Neural progenitor cell (in vitro differentiated cells): ENCODE results near the gene ZNF140. TPM values are rescaled to one million over a fixed set of nuclear protein-coding genes. Genes with fewer than 3 reads are reported as not detected.

Experiments used
- DNase-seq: peaks from one replicate; pipeline ENCODE4 v3.0.0-alpha.2; 2016; ENCODE audit warnings: low spot score
- H2AFZ ChIP-seq: fragments of 200-600 bp; sonication (generic); replicated peaks from 2 replicates; pipeline ENCODE4 v1.6.1; 2016; ENCODE audit warnings: antibody characterized with exemption
- H3F3A ChIP-seq: fragments of 200-600 bp; sonication (generic); 2 replicates; pipeline ENCODE4 v1.6.1; 2016; ENCODE audit warnings: antibody characterized with exemption, low read depth
- H3K27ac ChIP-seq: fragments of 200-600 bp; sonication (generic); 2 replicates; pipeline ENCODE4 v1.5.1; 2016; ENCODE audit warnings: mild to moderate bottlenecking
- H3K27me3 ChIP-seq: fragments of 200-600 bp; sonication (generic); 2 replicates; pipeline ENCODE4 v1.6.1; 2016; ENCODE audit warnings: mild to moderate bottlenecking, moderate library complexity
- H3K36me3 ChIP-seq: fragments of 200-600 bp; sonication (generic); 2 replicates; pipeline ENCODE4 v1.5.1; 2016
- H3K4me1 ChIP-seq: fragments of 200-600 bp; sonication (generic); 2 replicates; pipeline ENCODE4 v1.6.1; 2016; ENCODE audit warnings: mixed run types
- H3K4me2 ChIP-seq: fragments of 200-600 bp; sonication (generic); 2 replicates; pipeline ENCODE4 v1.6.1; 2016
- H3K4me3 ChIP-seq: fragments of 200-600 bp; sonication (generic); 2 replicates; pipeline ENCODE4 v1.5.1; 2016
- H3K79me2 ChIP-seq: fragments of 200-600 bp; sonication (generic); 2 replicates; pipeline ENCODE4 v1.6.1; 2016; ENCODE audit warnings: low read depth
- H3K9ac ChIP-seq: fragments of 200-600 bp; sonication (generic); 2 replicates; pipeline ENCODE4 v1.6.1; 2016
- H3K9me3 ChIP-seq: fragments of 200-600 bp; sonication (generic); 2 replicates; pipeline ENCODE4 v1.5.1; 2016; ENCODE audit warnings: low read depth
- H4K20me1 ChIP-seq: fragments of 200-600 bp; sonication (generic); 2 replicates; pipeline ENCODE4 v1.6.1; 2016; ENCODE audit warnings: low read depth
- H3K27ac Mint-ChIP-seq: 3 replicates; pipeline ENCODE4 v1.8.0; 2021; ENCODE audit warnings: mixed read lengths
- H3K27me3 Mint-ChIP-seq: 2 replicates; pipeline ENCODE4 v1.8.0; 2022; ENCODE audit warnings: low read depth, mild to moderate bottlenecking, inconsistent platforms, moderate library complexity, mixed read lengths; ENCODE audit not compliant: insufficient read depth
- H3K36me3 Mint-ChIP-seq: 3 replicates; pipeline ENCODE4 v1.8.0; 2021; ENCODE audit warnings: mixed read lengths
- H3K4me1 Mint-ChIP-seq: 3 replicates; pipeline ENCODE4 v1.8.0; 2021; ENCODE audit warnings: mixed read lengths
- H3K4me3 Mint-ChIP-seq: 3 replicates; pipeline ENCODE4 v1.8.0; 2021; ENCODE audit warnings: mild to moderate bottlenecking, moderate library complexity, mixed read lengths
- H3K9me3 Mint-ChIP-seq: 3 replicates; pipeline ENCODE4 v1.8.0; 2020; ENCODE audit warnings: mixed read lengths
- EZH2 ChIP-seq: fragments of 200-600 bp; sonication (generic); IDR thresholded peaks from 2 replicates; pipeline ENCODE4 v1.6.1; 2017; ENCODE audit warnings: antibody characterized with exemption, mild to moderate bottlenecking, moderate library complexity
- EZH2phosphoT487 ChIP-seq: fragments of 200-600 bp; sonication (generic); IDR thresholded peaks from 2 replicates; pipeline ENCODE4 v1.6.1; 2017; ENCODE audit warnings: antibody characterized with exemption
- total RNA-seq: library from RNA; depleted of rRNA; stranded (reverse); fragments of >200 nt; gene quantifications from 2 replicates; pipeline ENCODE4 v1.2.3, GENCODE V29; 2015; ENCODE audit warnings: low replicate concordance
- TF ChIP-seq, protein P1 (sequence below): fragments of 200-600 bp; sonication (generic); IDR thresholded peaks from 2 replicates; pipeline ENCODE4 v1.5.1; 2017; ENCODE audit warnings: antibody characterized with exemption, mild to moderate bottlenecking

The ZNF140 gene
- total RNA-seq, 1 donor from 2014 or later: 35.3 TPM

DNA sequence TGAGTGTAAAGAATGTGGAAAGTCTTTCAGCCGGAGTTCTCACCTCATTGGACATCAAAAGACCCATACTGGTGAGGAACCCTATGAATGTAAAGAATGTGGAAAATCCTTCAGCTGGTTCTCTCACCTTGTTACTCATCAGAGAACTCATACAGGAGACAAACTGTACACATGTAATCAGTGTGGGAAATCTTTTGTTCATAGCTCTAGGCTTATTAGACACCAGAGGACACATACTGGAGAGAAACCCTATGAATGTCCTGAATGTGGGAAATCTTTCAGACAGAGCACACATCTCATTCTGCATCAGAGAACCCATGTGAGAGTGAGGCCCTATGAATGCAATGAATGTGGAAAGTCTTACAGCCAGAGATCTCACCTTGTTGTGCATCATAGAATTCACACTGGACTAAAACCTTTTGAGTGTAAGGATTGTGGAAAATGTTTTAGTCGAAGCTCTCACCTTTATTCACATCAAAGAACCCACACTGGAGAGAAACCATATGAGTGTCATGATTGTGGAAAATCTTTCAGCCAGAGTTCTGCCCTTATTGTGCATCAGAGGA is 75.5 kb downstream of the ZNF140 start:
- peaks cover 84% of the 10 kb centered on the region for H3K9me3 Mint-ChIP-seq
- H3K27me3 ChIP-seq: no peaks in the 10 kb centered on the region

More for the DNA sequence above, 75.5 kb downstream of the ZNF140 start:
- H3K4me3 ChIP-seq: peak overlapping the region; percentile 10
- TF ChIP-seq EZH2: no peak
- TF ChIP-seq EZH2phosphoT487: no peak
- TF ChIP-seq, protein P1, sequence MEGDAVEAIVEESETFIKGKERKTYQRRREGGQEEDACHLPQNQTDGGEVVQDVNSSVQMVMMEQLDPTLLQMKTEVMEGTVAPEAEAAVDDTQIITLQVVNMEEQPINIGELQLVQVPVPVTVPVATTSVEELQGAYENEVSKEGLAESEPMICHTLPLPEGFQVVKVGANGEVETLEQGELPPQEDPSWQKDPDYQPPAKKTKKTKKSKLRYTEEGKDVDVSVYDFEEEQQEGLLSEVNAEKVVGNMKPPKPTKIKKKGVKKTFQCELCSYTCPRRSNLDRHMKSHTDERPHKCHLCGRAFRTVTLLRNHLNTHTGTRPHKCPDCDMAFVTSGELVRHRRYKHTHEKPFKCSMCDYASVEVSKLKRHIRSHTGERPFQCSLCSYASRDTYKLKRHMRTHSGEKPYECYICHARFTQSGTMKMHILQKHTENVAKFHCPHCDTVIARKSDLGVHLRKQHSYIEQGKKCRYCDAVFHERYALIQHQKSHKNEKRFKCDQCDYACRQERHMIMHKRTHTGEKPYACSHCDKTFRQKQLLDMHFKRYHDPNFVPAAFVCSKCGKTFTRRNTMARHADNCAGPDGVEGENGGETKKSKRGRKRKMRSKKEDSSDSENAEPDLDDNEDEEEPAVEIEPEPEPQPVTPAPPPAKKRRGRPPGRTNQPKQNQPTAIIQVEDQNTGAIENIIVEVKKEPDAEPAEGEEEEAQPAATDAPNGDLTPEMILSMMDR: no peak
- no peaks in the 10 kb centered on the region for H3K79me2 ChIP-seq
- H2AFZ ChIP-seq: no peak overlapping the region
- Mint-ChIP-seq H3K27me3 (peaks cover 2% of the 10 kb centered on the region), H3K27ac (no peak overlapping the region), H3K4me3 (no peak overlapping the region), H3K4me1 (no peaks in the 10 kb centered on the region), H3K36me3 (peaks cover 79% of the 10 kb centered on the region)
- H3K27ac ChIP-seq: no peak overlapping the region
- H4K20me1 ChIP-seq: no peaks in the 10 kb centered on the region
- no peak for DNase-seq
- H3K4me2 ChIP-seq: no peak overlapping the region
- peaks cover 73% of the 10 kb centered on the region for H3K36me3 ChIP-seq
- peaks cover 63% of the 10 kb centered on the region for H3K9me3 ChIP-seq
- H3K9ac ChIP-seq: no peak overlapping the region
- H3F3A ChIP-seq: peaks cover 3% of the 10 kb centered on the region
- H3K4me1 ChIP-seq: no peaks in the 10 kb centered on the region

Other genes with a start within 250 kb of the ZNF140 start
- 25.6 and 36.1 TPM in 2 replicates for gene CHFR, start 193.3 kb upstream of the ZNF140 start, total RNA-seq
- gene ZNF605, start 124.6 kb upstream of the ZNF140 start, total RNA-seq: 19.2 and 28.8 TPM in 2 replicates
- 13.6 and 20.5 TPM in 2 replicates for gene ZNF26, start 94.6 kb upstream of the ZNF140 start, total RNA-seq
- 65.3 and 99.2 TPM in 2 replicates for gene ZNF84, start 43.4 kb upstream of the ZNF140 start, total RNA-seq
- 6.0 and 7.2 TPM in 2 replicates for gene ZNF891, start 49.4 kb downstream of the ZNF140 start, total RNA-seq
- 19.6 and 27.8 TPM in 2 replicates for gene ZNF10, start 49.7 kb downstream of the ZNF140 start, total RNA-seq
- gene ZNF268, start 100.6 kb downstream of the ZNF140 start, total RNA-seq: 42.7 and 54.2 TPM in 2 replicates
- not detected in 2 replicates for gene ANHX, start 155.0 kb downstream of the ZNF140 start, total RNA-seq